ENCODE results near the gene HPS1. TPM values are rescaled to one million over a fixed set of nuclear protein-coding genes. Genes with fewer than 3 reads are reported as not detected.

Gene HPS1
- total and polyA plus RNA-seq, 10 of the 15 experiments (the other 5 are each of a cell fraction or from before 2014, with no cell fraction given), result 27.1 to 138 (median 54.8) TPM

- TF ChIP-seq MYC (IDR thresholded peaks at IDR 0.05; ENCODE audit: insufficient read depth, insufficient read length, insufficient replicate concordance, low read length, severe bottlenecking) (no peak), SMARCA5 (IDR thresholded peaks at IDR 0.05) (peak; percentile 89), EZH2 (IDR thresholded peaks at IDR 0.05; ENCODE audit: borderline replicate concordance, control insufficient read depth, low read depth, low read length) (no peak), IKZF2 (IDR thresholded peaks at IDR 0.05) (no peak), IRF3 (IDR thresholded peaks at IDR 0.05) (0 out of 2 replicates have a peak, but pooled peaks have one; percentile 28), RELB (IDR thresholded peaks at IDR 0.05; ENCODE audit: low read depth) (0 out of 2 replicates have a peak, but pooled peaks have one; percentile 20), IRF4 (IDR thresholded peaks at IDR 0.05; ENCODE audit: low read depth, low read length) (no peak), NFYB (IDR thresholded peaks at IDR 0.05; ENCODE audit: insufficient read depth, low read depth, low read length) (no peak), KAT2A (conservative IDR thresholded peaks at IDR 0.05; ENCODE audit: control insufficient read depth, low read depth, low read length) (no peak), NR2C1 (IDR thresholded peaks at IDR 0.05) (no peak), KLF5 (IDR thresholded peaks at IDR 0.05; ENCODE audit: partially characterized antibody) (peak; percentile 60), HDAC6 (IDR thresholded peaks at IDR 0.05; ENCODE audit: unreplicated experiment) (peak; percentile 28), RB1 (IDR thresholded peaks at IDR 0.05; ENCODE audit: borderline replicate concordance) (no peak; the same call in 1 of the 2 replicates), ZNF217 (IDR thresholded peaks at IDR 0.05) (peak; percentile 96; the same call in 1 of the 2 replicates), ZBTB33 (IDR thresholded peaks at IDR 0.05) (no peak), POLR2A (IDR thresholded peaks at IDR 0.05; ENCODE audit: low read depth, low read length) (peak; percentile 94), SMAD5 (IDR thresholded peaks at IDR 0.05; ENCODE audit: low read depth) (0 out of 2 replicates have a peak, but pooled peaks have one; percentile 27), ZBTB40 (IDR thresholded peaks at IDR 0.05; ENCODE audit: borderline replicate concordance) (0 out of 2 replicates have a peak, but pooled peaks have one; percentile 49), ZBED1 (IDR thresholded peaks at IDR 0.05; ENCODE audit: borderline replicate concordance) (no peak), RFX5 (IDR thresholded peaks at IDR 0.05; ENCODE audit: low read depth, low read length) (no peak), CBX3 (IDR thresholded peaks at IDR 0.05; ENCODE audit: borderline replicate concordance, low read depth) (no peak)
Observed at GRCh38 chr10:98446661-98447221, at the start of gene HPS1 (continued).
